Breast epithelium (tissue), 3 donors: ENCODE results near the gene CDK2.

ENCODE experiments used
- POLR2A ChIP-seq: fragments of 450-650 bp; IDR thresholded peaks from one replicate; pipeline ENCODE4 v1.6.1; 2016; ENCODE audit warnings: antibody characterized with exemption, mild to moderate bottlenecking, moderate library complexity
- POLR2AphosphoS5 ChIP-seq, 3 donors: sonication (generic); formaldehyde crosslinking; IDR thresholded peaks; one replicate each; pipeline ENCODE4 v1.6.1; 2017; ENCODE audit warnings: antibody characterized with exemption in 3 of 3

DNA sequence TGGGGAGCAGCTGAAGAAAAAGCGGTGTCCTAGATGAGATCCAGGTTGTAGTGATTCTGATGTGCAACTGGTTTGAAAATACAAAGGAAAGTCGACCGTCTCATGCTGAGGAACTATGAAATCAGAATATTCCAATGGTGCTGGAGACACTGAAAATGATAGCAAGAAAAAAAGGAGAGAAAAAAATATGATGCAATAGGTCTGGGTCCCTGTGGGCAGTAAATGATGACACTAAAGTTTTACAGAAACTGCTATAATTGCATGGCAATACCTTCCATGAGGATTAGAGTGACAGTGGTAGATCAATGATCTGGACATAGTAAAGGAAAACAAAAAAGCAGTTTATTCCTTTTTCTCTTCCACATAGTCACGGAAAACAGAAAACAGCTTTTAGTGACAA is 41.3 kb upstream of the CDK2 start:
- TF ChIP-seq POLR2AphosphoS5 (IDR thresholded peaks at IDR 0.05) (no peak), POLR2A (no peak)
